ENCODE results near the gene ARMH4. TPM values are rescaled to one million over a fixed set of nuclear protein-coding genes. Genes with fewer than 3 reads are reported as not detected.

ARMH4 gene
- polyA plus RNA-seq, 3 donors = 0.07 TPM; not detected in 2

DNA sequence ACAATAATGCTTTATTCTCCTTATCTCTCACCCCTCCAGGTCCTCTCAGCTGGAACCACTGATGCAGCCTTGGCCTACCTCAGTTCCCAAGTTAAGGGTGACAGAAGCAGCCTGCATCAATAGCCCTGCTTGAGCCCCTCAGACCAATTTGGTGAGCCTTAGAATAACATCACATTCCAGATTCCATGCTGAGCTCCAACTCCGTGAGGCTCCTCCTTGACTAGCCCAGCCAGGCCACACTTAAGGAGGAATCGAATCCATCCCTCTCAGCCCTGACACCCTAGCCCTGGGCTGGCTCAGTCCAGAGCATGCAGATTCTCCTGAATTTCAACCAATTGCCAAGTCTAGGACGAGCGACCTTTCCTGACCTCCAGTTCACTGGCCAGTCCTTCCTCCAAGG lies 91.1 kb downstream of the ARMH4 start:
- H3K27ac Mint-ChIP-seq = no peak overlapping the region
- intact Hi-C loops (cut with micrococcal nuclease) = no loop called here

GRCh38 chr14:58060077-58060476 lies 91.9 kb downstream of the ARMH4 start:
- H3K36me3 ChIP-seq (replicated peaks in 1 of 2; ENCODE audit: control insufficient read depth in 1 of 2, insufficient read depth in 2 of 2, low read length in 2 of 2) = no peaks in the 10 kb centered on the region
- H2AFZ ChIP-seq (ENCODE audit: insufficient read depth, low read depth, low read length, poor library complexity, severe bottlenecking) = no peak overlapping the region
- no CpG with 5 or more reads among the region's 3 CpGs for WGBS (ENCODE audit: insufficient coverage)
- H4K20me1 ChIP-seq (ENCODE audit: insufficient read depth, low read length) = no peaks in the 10 kb centered on the region
- Mint-ChIP-seq H3K27me3 (ENCODE audit: low read depth in 3 of 3) (peaks cover 0 to 5% (median 1%) of the 10 kb centered on the region in 3 donors), H3K4me1 (no peaks in the 10 kb centered on the region), H3K9me3 (peaks cover 0 to 4% (median 0%) of the 10 kb centered on the region in 7 donors), H3K36me3 (no peaks in the 10 kb centered on the region), H3K27ac (no peak overlapping the region), H3K4me3 (no peak overlapping the region)
- TF ChIP-seq, protein P1, sequence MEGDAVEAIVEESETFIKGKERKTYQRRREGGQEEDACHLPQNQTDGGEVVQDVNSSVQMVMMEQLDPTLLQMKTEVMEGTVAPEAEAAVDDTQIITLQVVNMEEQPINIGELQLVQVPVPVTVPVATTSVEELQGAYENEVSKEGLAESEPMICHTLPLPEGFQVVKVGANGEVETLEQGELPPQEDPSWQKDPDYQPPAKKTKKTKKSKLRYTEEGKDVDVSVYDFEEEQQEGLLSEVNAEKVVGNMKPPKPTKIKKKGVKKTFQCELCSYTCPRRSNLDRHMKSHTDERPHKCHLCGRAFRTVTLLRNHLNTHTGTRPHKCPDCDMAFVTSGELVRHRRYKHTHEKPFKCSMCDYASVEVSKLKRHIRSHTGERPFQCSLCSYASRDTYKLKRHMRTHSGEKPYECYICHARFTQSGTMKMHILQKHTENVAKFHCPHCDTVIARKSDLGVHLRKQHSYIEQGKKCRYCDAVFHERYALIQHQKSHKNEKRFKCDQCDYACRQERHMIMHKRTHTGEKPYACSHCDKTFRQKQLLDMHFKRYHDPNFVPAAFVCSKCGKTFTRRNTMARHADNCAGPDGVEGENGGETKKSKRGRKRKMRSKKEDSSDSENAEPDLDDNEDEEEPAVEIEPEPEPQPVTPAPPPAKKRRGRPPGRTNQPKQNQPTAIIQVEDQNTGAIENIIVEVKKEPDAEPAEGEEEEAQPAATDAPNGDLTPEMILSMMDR (IDR thresholded peaks at IDR 0.05) = no peak
- H3K9ac ChIP-seq (ENCODE audit: insufficient read depth, low read length, poor library complexity, severe bottlenecking) = no peak overlapping the region
- intact Hi-C loops (cut with micrococcal nuclease) = no loop called here
- no peak for DNase-seq
- no peaks in the 10 kb centered on the region for H3K27me3 ChIP-seq (ENCODE audit: control insufficient read depth in 2 of 2, insufficient read depth in 2 of 2, low read length in 2 of 2)
- no peaks in the 10 kb centered on the region for H3K79me2 ChIP-seq (ENCODE audit: insufficient read depth, low read length)
- H3K4me3 ChIP-seq (replicated peaks in 1 of 3; ENCODE audit: low read depth in 2 of 3, low read length in 3 of 3) = no peak overlapping the region
- H3K27ac ChIP-seq (ENCODE audit: low read depth in 1 of 2, low read length in 2 of 2) = no peak overlapping the region
- no peaks in the 10 kb centered on the region for H3K4me1 ChIP-seq (ENCODE audit: control insufficient read depth in 1 of 2, insufficient read depth in 2 of 2, low read length in 2 of 2)
- no peaks in the 10 kb centered on the region for H3K9me3 ChIP-seq (replicated peaks in 1 of 2; ENCODE audit: control insufficient read depth in 1 of 2, insufficient read depth in 1 of 2, low read length in 2 of 2)
- no peak overlapping the region for H3K4me2 ChIP-seq (replicated peaks; ENCODE audit: extremely low read depth, low read length, poor library complexity, severe bottlenecking)

More for the DNA sequence above, 91.1 kb downstream of the ARMH4 start:
- TF ChIP-seq, protein P1 (IDR thresholded peaks at IDR 0.05) = no peak
- peaks cover 0 to 5% (median 1%) of the 10 kb centered on the region in 3 donors for H3K27me3 Mint-ChIP-seq (ENCODE audit: low read depth in 3 of 3)
- no peaks in the 10 kb centered on the region for H3K36me3 ChIP-seq (replicated peaks in 1 of 2; ENCODE audit: control insufficient read depth in 1 of 2, insufficient read depth in 2 of 2, low read length in 2 of 2)
- no peak overlapping the region for H3K4me2 ChIP-seq (replicated peaks; ENCODE audit: extremely low read depth, low read length, poor library complexity, severe bottlenecking)
- H3K27ac ChIP-seq (ENCODE audit: low read depth in 1 of 2, low read length in 2 of 2) = no peak overlapping the region
- H2AFZ ChIP-seq (ENCODE audit: insufficient read depth, low read depth, low read length, poor library complexity, severe bottlenecking) = no peak overlapping the region
- H3K9me3 ChIP-seq (replicated peaks in 1 of 2; ENCODE audit: control insufficient read depth in 1 of 2, insufficient read depth in 1 of 2, low read length in 2 of 2) = no peaks in the 10 kb centered on the region
- WGBS (ENCODE audit: insufficient coverage) = 88% methylated on average over 4 of the region's 4 CpGs
- H3K4me1 Mint-ChIP-seq = no peaks in the 10 kb centered on the region
- H3K4me1 ChIP-seq (ENCODE audit: control insufficient read depth in 1 of 2, insufficient read depth in 2 of 2, low read length in 2 of 2) = no peaks in the 10 kb centered on the region
- no peaks in the 10 kb centered on the region for H3K27me3 ChIP-seq (ENCODE audit: control insufficient read depth in 2 of 2, insufficient read depth in 2 of 2, low read length in 2 of 2)
- DNase-seq = no peak
- H3K79me2 ChIP-seq (ENCODE audit: insufficient read depth, low read length) = no peaks in the 10 kb centered on the region
- peaks cover 0 to 4% (median 0%) of the 10 kb centered on the region in 7 donors for H3K9me3 Mint-ChIP-seq
- no peaks in the 10 kb centered on the region for H4K20me1 ChIP-seq (ENCODE audit: insufficient read depth, low read length)
- no peaks in the 10 kb centered on the region for H3K36me3 Mint-ChIP-seq
- no peak overlapping the region for H3K4me3 ChIP-seq (replicated peaks in 1 of 3; ENCODE audit: low read depth in 2 of 3, low read length in 3 of 3)
- no peak overlapping the region for H3K9ac ChIP-seq (ENCODE audit: insufficient read depth, low read length, poor library complexity, severe bottlenecking)
- no peak overlapping the region for H3K4me3 Mint-ChIP-seq

Measured in CD14-positive monocyte (primary cell).